H9 (cell line): ENCODE data around the gene ELAVL1. TPM values are rescaled to one million over a fixed set of nuclear protein-coding genes. Genes with fewer than 3 reads are reported as not detected.

ENCODE experiments used
- DNase-seq: peaks from one replicate; pipeline ENCODE4 v3.0.0-alpha.2; 2017
- H2AFZ ChIP-seq: one replicate; pipeline ENCODE4 v1.6.1; 2013; ENCODE audit warnings: mild to moderate bottlenecking, low read length, control low read depth, moderate library complexity
- H2AK5ac ChIP-seq: 2 replicates; pipeline ENCODE4 v1.6.1; 2013; ENCODE audit warnings: low read length, control low read depth, mixed read lengths; ENCODE audit not compliant: insufficient read length
- H2BK120ac ChIP-seq: one replicate; pipeline ENCODE4 v1.6.1; 2013; ENCODE audit warnings: low read depth, mild to moderate bottlenecking, low read length, control low read depth, inconsistent platforms; ENCODE audit not compliant: poor library complexity, severe bottlenecking
- H2BK12ac ChIP-seq: 2 replicates; pipeline ENCODE4 v1.6.1; 2013; ENCODE audit warnings: low read length, control low read depth, mixed read lengths, low read depth; ENCODE audit not compliant: insufficient read length
- H2BK15ac ChIP-seq: 2 replicates; pipeline ENCODE4 v1.6.1; 2013; ENCODE audit warnings: low read depth, low read length, control low read depth
- H2BK20ac ChIP-seq: one replicate; pipeline ENCODE4 v1.6.1; 2013; ENCODE audit warnings: low read depth, mild to moderate bottlenecking, low read length, control low read depth, inconsistent platforms; ENCODE audit not compliant: poor library complexity, severe bottlenecking
- H2BK5ac ChIP-seq: 2 replicates; pipeline ENCODE4 v1.6.1; 2013; ENCODE audit warnings: low read length, control low read depth, mixed read lengths; ENCODE audit not compliant: insufficient read length
- H3K14ac ChIP-seq: 2 replicates; pipeline ENCODE4 v1.6.1; 2013; ENCODE audit warnings: low read length, control low read depth; ENCODE audit not compliant: insufficient read depth
- H3K18ac ChIP-seq: 2 replicates; pipeline ENCODE4 v1.6.1; 2013; ENCODE audit warnings: low read depth, mild to moderate bottlenecking, mixed read lengths, low read length, control low read depth; ENCODE audit not compliant: insufficient read length
- H3K23ac ChIP-seq: 2 replicates; pipeline ENCODE4 v1.6.1; 2013; ENCODE audit warnings: low read length, control low read depth, mixed read lengths, low read depth; ENCODE audit not compliant: insufficient read length
- H3K23me2 ChIP-seq: 2 replicates; pipeline ENCODE4 v1.6.1; 2013; ENCODE audit warnings: low read depth, mild to moderate bottlenecking, mixed read lengths, low read length, control low read depth; ENCODE audit not compliant: insufficient read length, poor library complexity, severe bottlenecking
- H3K27ac ChIP-seq: 2 replicates; pipeline ENCODE4 v1.5.1; 2013; ENCODE audit warnings: low read length, control low read depth, mixed read lengths, low read depth; ENCODE audit not compliant: insufficient read length
- H3K27me3 ChIP-seq: 2 replicates; pipeline ENCODE4 v1.6.1; 2013; ENCODE audit warnings: low read length, control low read depth, inconsistent platforms; ENCODE audit not compliant: insufficient read depth
- H3K4ac ChIP-seq: 2 replicates; pipeline ENCODE4 v1.6.1; 2013; ENCODE audit warnings: low read depth, mild to moderate bottlenecking, control low read depth, inconsistent platforms, low read length, moderate library complexity
- H3K4me1 ChIP-seq: 2 replicates; pipeline ENCODE4 v1.6.1; 2013; ENCODE audit warnings: low read length, control low read depth, inconsistent platforms; ENCODE audit not compliant: insufficient read depth
- H3K4me2 ChIP-seq: 2 replicates; pipeline ENCODE4 v1.6.1; 2013; ENCODE audit warnings: low read length, control low read depth, mixed read lengths; ENCODE audit not compliant: insufficient read length, insufficient read depth
- H3K56ac ChIP-seq: 2 replicates; pipeline ENCODE4 v1.6.1; 2013; ENCODE audit warnings: low read depth, mild to moderate bottlenecking, mixed read lengths, low read length, control low read depth; ENCODE audit not compliant: insufficient read length
- H3K79me1 ChIP-seq: 2 replicates; pipeline ENCODE4 v1.6.1; 2013; ENCODE audit warnings: low read depth, mild to moderate bottlenecking, moderate library complexity, low read length, control low read depth, inconsistent platforms; ENCODE audit not compliant: insufficient read depth, poor library complexity, severe bottlenecking
- H3K79me2 ChIP-seq: 2 replicates; pipeline ENCODE4 v1.6.1; 2013; ENCODE audit warnings: low read length, control low read depth, inconsistent platforms; ENCODE audit not compliant: insufficient read depth
- H3K9ac ChIP-seq: 2 replicates; pipeline ENCODE4 v1.6.1; 2013; ENCODE audit warnings: low read length, control low read depth, mixed read lengths; ENCODE audit not compliant: insufficient read length; ENCODE audit errors: extremely low read depth
- H3K9me3 ChIP-seq: one replicate; pipeline ENCODE4 v1.6.1; 2013; ENCODE audit warnings: low read depth, low read length, inconsistent platforms; ENCODE audit not compliant: control insufficient read depth
- H3T11ph ChIP-seq: one replicate; pipeline ENCODE4 v1.6.1; 2013; ENCODE audit warnings: mild to moderate bottlenecking, low read length, control low read depth, inconsistent platforms
- H4K20me1 ChIP-seq: one replicate; pipeline ENCODE4 v1.6.1; 2013; ENCODE audit not compliant: control insufficient read depth, insufficient read length, insufficient read depth
- H4K5ac ChIP-seq: 2 replicates; pipeline ENCODE4 v1.6.1; 2013; ENCODE audit warnings: low read depth, mild to moderate bottlenecking, mixed read lengths, low read length, control low read depth; ENCODE audit not compliant: insufficient read length
- H4K8ac ChIP-seq: replicated peaks from 2 replicates; pipeline ENCODE4 v1.6.1; 2013; ENCODE audit warnings: low read length, control low read depth, mixed read lengths, low read depth; ENCODE audit not compliant: insufficient read length
- H4K91ac ChIP-seq: 2 replicates; pipeline ENCODE4 v1.6.1; 2013; ENCODE audit warnings: low read depth, mild to moderate bottlenecking, moderate library complexity, mixed read lengths, low read length, control low read depth; ENCODE audit not compliant: insufficient read length
- H3K27ac Mint-ChIP-seq, 3 experiments: 2 replicates in 2 of 3; 3 replicates in 1 of 3; pipeline ENCODE4 v1.8.0; 2020 to 2021; ENCODE audit warnings: mixed read lengths in 3 of 3, mild to moderate bottlenecking in 1 of 3, moderate library complexity in 1 of 3
- H3K27me3 Mint-ChIP-seq: 2 replicates; pipeline ENCODE4 v1.8.0; 2021; ENCODE audit warnings: low read depth, mild to moderate bottlenecking, moderate library complexity, mixed read lengths
- H3K36me3 Mint-ChIP-seq, 3 experiments: 2 replicates in 2 of 3; 3 replicates in 1 of 3; pipeline ENCODE4 v1.8.0; 2020 to 2021; ENCODE audit warnings: low read depth in 3 of 3, mixed read lengths in 3 of 3; ENCODE audit not compliant: insufficient read depth in 1 of 3
- H3K4me1 Mint-ChIP-seq, 2 experiments: 2 replicates each; pipeline ENCODE4 v1.8.0; 2020; ENCODE audit warnings: mixed read lengths in 2 of 2
- H3K4me3 Mint-ChIP-seq, 2 experiments: 2 replicates in 1 of 2; 3 replicates in 1 of 2; pipeline ENCODE4 v1.8.0; 2020 to 2021; ENCODE audit warnings: mild to moderate bottlenecking in 2 of 2, mixed read lengths in 2 of 2, moderate library complexity in 1 of 2
- H3K9me3 Mint-ChIP-seq, 2 experiments: 2 replicates in 1 of 2; 3 replicates in 1 of 2; pipeline ENCODE4 v1.8.0; 2020; ENCODE audit warnings: mild to moderate bottlenecking in 2 of 2, mixed read lengths in 2 of 2, moderate library complexity in 1 of 2
- CTCF ChIP-seq: fragments of 200-600 bp; sonication (generic); conservative IDR thresholded peaks from 3 replicates; pipeline ENCODE4 v1.8.0; 2021; ENCODE audit warnings: antibody characterized with exemption, mild to moderate bottlenecking
- WGBS: extraction: QIAGEN DNeasy Blood & Tissue Kit; methylation state at CpG from one replicate; pipeline ENCODE4 v1.1.7; 2013; ENCODE audit warnings: missing lambda C conversion rate, low lambda C conversion rate, mixed read lengths; ENCODE audit not compliant: insufficient read length; ENCODE audit errors: extremely low coverage; 5-methylcytosine and 5-hydroxymethylcytosine counted together
- total RNA-seq: library from RNA; stranded (reverse); gene quantifications from 2 replicates; pipeline ENCODE4 v1.2.1, GENCODE V29; 2021

ELAVL1 gene
- total RNA-seq, 1 experiment from 2014 or later: 149 TPM

GRCh38 chr19:8021374-8021773, 15.9 kb upstream of the ELAVL1 start:
- Histone ChIP-seq H3K4me1 (no peaks in the 10 kb centered on the region), H2AK5ac (no peak overlapping the region), H3K23me2 (no peaks in the 10 kb centered on the region), H4K8ac (no peak overlapping the region), H2BK5ac (no peak overlapping the region), H3K79me1 (no peaks in the 10 kb centered on the region), H3K56ac (no peak overlapping the region), H2BK15ac (no peak overlapping the region), H3K23ac (no peak overlapping the region), H3K4ac (no peak overlapping the region), H3T11ph (no peak overlapping the region), H2BK120ac (no peak overlapping the region), H3K18ac (no peak overlapping the region), H3K9me3 (no peaks in the 10 kb centered on the region), H2BK20ac (no peak overlapping the region), H3K27me3 (no peaks in the 10 kb centered on the region), H4K91ac (no peak overlapping the region), H3K27ac (no peak overlapping the region), H4K5ac (no peak overlapping the region), H3K14ac (no peak overlapping the region), H3K9ac (no peak overlapping the region), H3K79me2 (no peaks in the 10 kb centered on the region), H3K4me2 (no peak overlapping the region), H4K20me1 (no peaks in the 10 kb centered on the region), H2AFZ (no peak overlapping the region), H2BK12ac (no peak overlapping the region)
- Mint-ChIP-seq H3K27me3 (no peaks in the 10 kb centered on the region), H3K27ac (no peak overlapping the region), H3K36me3 (peaks cover 0 to 2% (median 0%) of the 10 kb centered on the region in 3 experiments; a peak in 1 of 7 replicates), H3K4me1 (no peaks in the 10 kb centered on the region), H3K4me3 (no peak overlapping the region), H3K9me3 (no peaks in the 10 kb centered on the region; a peak in 1 of 5 replicates)
- no CpG with 5 or more reads among the region's 8 CpGs for WGBS
- no peak for DNase-seq
- no peak for TF ChIP-seq CTCF
